GM23338 (cell line): ENCODE measurements around the gene POU6F1. TPM values are rescaled to one million over a fixed set of nuclear protein-coding genes. Genes with fewer than 3 reads are reported as not detected.

Experiments
- ATAC-seq: fragments of 200-7000 bp; cut with Tn5 transposase; 3 replicates; pipeline ENCODE4 v1.9.1; 2020
- DNase-seq: peaks from one replicate; pipeline ENCODE4 v3.0.0-alpha.2; 2015; ENCODE audit warnings: low spot score
- H2AFZ ChIP-seq: fragments of 200-600 bp; sonication (generic); 2 replicates; pipeline ENCODE4 v1.8.0; 2016; ENCODE audit warnings: antibody characterized with exemption, mild to moderate bottlenecking, moderate library complexity
- H3F3A ChIP-seq: fragments of 200-600 bp; sonication (generic); replicated peaks from 2 replicates; pipeline ENCODE4 v1.8.0; 2017; ENCODE audit warnings: antibody characterized with exemption, mixed run types, low read depth
- H3K27ac ChIP-seq: fragments of 200-600 bp; sonication (generic); 2 replicates; pipeline ENCODE4 v1.6.1; 2016; ENCODE audit warnings: low read depth
- H3K27me3 ChIP-seq: fragments of 200-600 bp; sonication (generic); 2 replicates; pipeline ENCODE4 v1.8.0; 2016; ENCODE audit warnings: mild to moderate bottlenecking, mixed run types, moderate library complexity; ENCODE audit not compliant: insufficient read depth
- H3K36me3 ChIP-seq: fragments of 200-600 bp; sonication (generic); 2 replicates; pipeline ENCODE4 v1.8.0; 2016; ENCODE audit warnings: mild to moderate bottlenecking; ENCODE audit not compliant: insufficient read depth
- H3K4me1 ChIP-seq: fragments of 200-600 bp; sonication (generic); 2 replicates; pipeline ENCODE4 v1.8.0; 2016; ENCODE audit warnings: mild to moderate bottlenecking, moderate library complexity; ENCODE audit not compliant: insufficient read depth
- H3K4me2 ChIP-seq: fragments of 200-600 bp; sonication (generic); 2 replicates; pipeline ENCODE4 v1.7.1; 2017; ENCODE audit warnings: mixed run types
- H3K4me3 ChIP-seq: fragments of 200-600 bp; sonication (generic); 2 replicates; pipeline ENCODE4 v1.6.1; 2016; ENCODE audit warnings: mixed run types
- H3K79me2 ChIP-seq: fragments of 200-600 bp; sonication (generic); replicated peaks from 2 replicates; pipeline ENCODE4 v1.8.0; 2017; ENCODE audit warnings: mild to moderate bottlenecking; ENCODE audit not compliant: insufficient read depth
- H3K9me2 ChIP-seq: fragments of 200-600 bp; sonication (generic); 2 replicates; pipeline ENCODE4 v1.8.0; 2017; ENCODE audit not compliant: insufficient read depth
- H4K20me1 ChIP-seq: fragments of 200-600 bp; sonication (generic); replicated peaks from 2 replicates; pipeline ENCODE4 v1.8.0; 2017; ENCODE audit warnings: mild to moderate bottlenecking; ENCODE audit not compliant: insufficient read depth
- H3K27ac Mint-ChIP-seq: 2 replicates; pipeline ENCODE4 v1.8.0; 2020; ENCODE audit warnings: inconsistent platforms, mild to moderate bottlenecking, moderate library complexity, mixed read lengths
- H3K27me3 Mint-ChIP-seq: 3 replicates; pipeline ENCODE4 v1.8.0; 2022; ENCODE audit warnings: low read depth, mild to moderate bottlenecking, moderate library complexity, mixed read lengths, inconsistent platforms; ENCODE audit not compliant: insufficient read depth, poor library complexity
- H3K36me3 Mint-ChIP-seq: 3 replicates; pipeline ENCODE4 v1.8.0; 2021; ENCODE audit warnings: low read depth, mild to moderate bottlenecking, inconsistent platforms, moderate library complexity, mixed read lengths
- H3K4me1 Mint-ChIP-seq: 3 replicates; pipeline ENCODE4 v1.8.0; 2020; ENCODE audit warnings: mild to moderate bottlenecking, inconsistent platforms, mixed read lengths
- H3K4me3 Mint-ChIP-seq: 3 replicates; pipeline ENCODE4 v1.8.0; 2021; ENCODE audit warnings: moderate library complexity, mild to moderate bottlenecking, inconsistent platforms, mixed read lengths
- H3K9me3 Mint-ChIP-seq: 3 replicates; pipeline ENCODE4 v1.8.0; 2020; ENCODE audit warnings: moderate library complexity, mild to moderate bottlenecking, inconsistent platforms, mixed read lengths
- CREB1 ChIP-seq: fragments of 250-450 bp; sonication (Bioruptor Pico); IDR thresholded peaks from 2 replicates; pipeline ENCODE4 v1.5.0; 2020; ENCODE audit warnings: low read depth, mild to moderate bottlenecking, moderate library complexity
- CTCF ChIP-seq, 2 experiments: fragments of 200-600 bp in 1 of 2; sonication (generic) in 1 of 2; conservative IDR thresholded peaks; 2 replicates each; pipeline versions ENCODE4 v1.5.1 to v1.6.1; 2016 to 2017; ENCODE audit warnings: antibody characterized with exemption in 2 of 2, low read depth in 2 of 2, mild to moderate bottlenecking in 2 of 2, moderate library complexity in 1 of 2
- EZH2phosphoT487 ChIP-seq: fragments of 200-600 bp; sonication (generic); IDR thresholded peaks from one replicate; pipeline ENCODE4 v1.8.1; 2018; ENCODE audit warnings: antibody characterized with exemption; ENCODE audit not compliant: unreplicated experiment
- JUNB ChIP-seq: IDR thresholded peaks from one replicate; pipeline ENCODE4 v1.6.1; 2016; ENCODE audit warnings: antibody characterized with exemption; ENCODE audit not compliant: unreplicated experiment
- ZNF331 ChIP-seq: fragments of 250-450 bp; sonication (Bioruptor Pico); IDR thresholded peaks from 2 replicates; pipeline ENCODE4 v1.5.0; 2020; ENCODE audit warnings: low read depth, mild to moderate bottlenecking, moderate library complexity
- ZNF462 ChIP-seq: fragments of 250-450 bp; sonication (Bioruptor Pico); IDR thresholded peaks from 2 replicates; pipeline ENCODE4 v1.5.0; 2020; ENCODE audit warnings: mild to moderate bottlenecking, moderate library complexity
- polyA plus RNA-seq: library from polyadenylated mRNA; unstranded; fragments of >200 nt; fragmentation: Nextera tagmentation; extraction: Ambion mirVana; gene quantifications from 2 replicates; pipeline ENCODE4 v1.2.1, GENCODE V29; 2016
- total RNA-seq: library from RNA; depleted of rRNA; stranded (reverse); fragments of >200 nt; shearing (Covaris generic); gene quantifications from 2 replicates; pipeline ENCODE4 v1.2.3, GENCODE V29; 2014

Gene POU6F1
- total and polyA plus RNA-seq, 2 experiments from 2014 or later: 3.0 to 4.0 TPM

- H3K9me3 Mint-ChIP-seq: no peaks in the 10 kb centered on the region
- no peaks in the 10 kb centered on the region for H3K4me1 ChIP-seq
- H3K36me3 ChIP-seq: no peaks in the 10 kb centered on the region
- no peaks in the 10 kb centered on the region for H3F3A ChIP-seq
- TF ChIP-seq ZNF331 (CRISPR knock-in tag): no peak
- no peak for TF ChIP-seq CREB1 (CRISPR knock-in tag)
- TF ChIP-seq ZNF462 (CRISPR knock-in tag): no peak
- no peak for TF ChIP-seq JUNB
- peaks cover 38% of the 10 kb centered on the region for H4K20me1 ChIP-seq
- no peak overlapping the region for H3K4me3 ChIP-seq
- DNase-seq (no peak), ATAC-seq (no peak)
- peaks cover 2% of the 10 kb centered on the region; the same call in 1 of the 3 replicates for H3K36me3 Mint-ChIP-seq
- H3K4me2 ChIP-seq: no peak overlapping the region
- H3K4me1 Mint-ChIP-seq: peaks cover 3% of the 10 kb centered on the region
- no peaks in the 10 kb centered on the region for H3K9me2 ChIP-seq
- H3K27ac ChIP-seq: no peak overlapping the region
- peaks cover 100% of the 10 kb centered on the region for H3K79me2 ChIP-seq
- no peak overlapping the region for H2AFZ ChIP-seq
- H3K27ac Mint-ChIP-seq: no peak overlapping the region
- H3K4me3 Mint-ChIP-seq: no peak overlapping the region
- H3K27me3 Mint-ChIP-seq: peaks cover 5% of the 10 kb centered on the region
- no peaks in the 10 kb centered on the region for H3K27me3 ChIP-seq
Measured at GRCh38 chr12:51163795-51164194, 54.1 kb downstream of the POU6F1 start.

GRCh38 chr12:51162217-51162616, 55.6 kb downstream of the POU6F1 start:
- TF ChIP-seq EZH2phosphoT487: no peak
- TF ChIP-seq CREB1 (CRISPR knock-in tag): no peak
- no peak for TF ChIP-seq CTCF (conservative IDR thresholded peaks at IDR 0.05; ENCODE audit: low read depth in 2 of 2)
- Histone ChIP-seq H3K4me3 (no peak overlapping the region), H3K4me2 (no peak overlapping the region), H3F3A (no peaks in the 10 kb centered on the region), H3K27ac (no peak overlapping the region), H3K9me2 (no peaks in the 10 kb centered on the region), H3K4me1 (no peaks in the 10 kb centered on the region), H4K20me1 (peaks cover 38% of the 10 kb centered on the region), H3K36me3 (no peaks in the 10 kb centered on the region), H2AFZ (no peak overlapping the region), H3K27me3 (no peaks in the 10 kb centered on the region), H3K79me2 (peaks cover 100% of the 10 kb centered on the region)
- H3K9me3 Mint-ChIP-seq: no peaks in the 10 kb centered on the region
- ATAC-seq (no peak), DNase-seq (no peak)
- peaks cover 9% of the 10 kb centered on the region for H3K27me3 Mint-ChIP-seq
- peaks cover 3% of the 10 kb centered on the region for H3K4me1 Mint-ChIP-seq
- H3K36me3 Mint-ChIP-seq: peaks cover 2% of the 10 kb centered on the region; the same call in 1 of the 3 replicates
- H3K27ac Mint-ChIP-seq: no peak overlapping the region; the same call in 1 of the 2 replicates
- H3K4me3 Mint-ChIP-seq: no peak overlapping the region
